ENCODE data around the gene OGFOD1. TPM values are rescaled to one million over a fixed set of nuclear protein-coding genes. Genes with fewer than 3 reads are reported as not detected.

OGFOD1 gene
- total RNA-seq, 1 donor from 2014 or later, result 107 TPM

- Mint-ChIP-seq H3K4me1 (ENCODE audit: low read depth, unreplicated experiment) (peaks cover 14% of the 10 kb centered on the region), H3K4me3 (ENCODE audit: unreplicated experiment) (peak overlapping the region; percentile 1), H3K36me3 (ENCODE audit: low read depth, unreplicated experiment) (peaks cover 1% of the 10 kb centered on the region), H3K9me3 (ENCODE audit: unreplicated experiment) (no peaks in the 10 kb centered on the region), H3K27ac (ENCODE audit: unreplicated experiment) (no peak overlapping the region), H3K27me3 (ENCODE audit: low read depth, unreplicated experiment) (no peaks in the 10 kb centered on the region)
- Histone ChIP-seq H3K4me1 (ENCODE audit: insufficient read depth, low read length) (peaks cover 8% of the 10 kb centered on the region), H3K36me3 (ENCODE audit: insufficient read depth, low read length) (no peaks in the 10 kb centered on the region), H3K9ac (ENCODE audit: low read length) (no peak overlapping the region), H3K27me3 (ENCODE audit: insufficient read depth, low read length) (no peaks in the 10 kb centered on the region), H3K79me2 (ENCODE audit: insufficient read depth, low read length) (peaks cover 80% of the 10 kb centered on the region), H2AFZ (ENCODE audit: low read depth, low read length) (no peak overlapping the region), H4K20me1 (ENCODE audit: insufficient read depth, low read length) (peaks cover 59% of the 10 kb centered on the region), H3K4me3 (ENCODE audit: insufficient read depth, low read depth, low read length) (no peak overlapping the region), H3K9me3 (ENCODE audit: insufficient read depth, low read depth, low read length) (no peaks in the 10 kb centered on the region), H3K4me2 (ENCODE audit: low read length) (no peak overlapping the region), H3K27ac (ENCODE audit: low read depth, low read length) (no peak overlapping the region)
- DNase-seq (ENCODE audit: low read depth), result no peak
- TF ChIP-seq EZH2 (IDR thresholded peaks at IDR 0.05; ENCODE audit: insufficient read depth, low read length) (no peak), CTCF (IDR thresholded peaks at IDR 0.05; ENCODE audit: insufficient read depth, low read depth, low read length) (no peak)
- no peak for FAIRE-seq
Observed at GRCh38 chr16:56421313-56421712, 30.0 kb upstream of the OGFOD1 start.

GRCh38 chr16:56421976-56422669 lies 29.2 kb upstream of the OGFOD1 start:
- TF ChIP-seq CTCF (IDR thresholded peaks at IDR 0.05; ENCODE audit: insufficient read depth, low read depth, low read length) (no peak), EZH2 (IDR thresholded peaks at IDR 0.05; ENCODE audit: insufficient read depth, low read length) (no peak)
- H3K79me2 ChIP-seq (ENCODE audit: insufficient read depth, low read length), result peaks cover 72% of the 10 kb centered on the region
- Mint-ChIP-seq H3K4me1 (ENCODE audit: low read depth, unreplicated experiment) (peaks cover 14% of the 10 kb centered on the region), H3K9me3 (ENCODE audit: unreplicated experiment) (no peaks in the 10 kb centered on the region), H3K36me3 (ENCODE audit: low read depth, unreplicated experiment) (peaks cover 1% of the 10 kb centered on the region), H3K27me3 (ENCODE audit: low read depth, unreplicated experiment) (no peaks in the 10 kb centered on the region), H3K27ac (ENCODE audit: unreplicated experiment) (no peak overlapping the region), H3K4me3 (ENCODE audit: unreplicated experiment) (peak overlapping the region; percentile 7)
- H3K27ac ChIP-seq (ENCODE audit: low read depth, low read length), result no peak overlapping the region
- no peaks in the 10 kb centered on the region for H3K27me3 ChIP-seq (ENCODE audit: insufficient read depth, low read length)
- no peak overlapping the region for H2AFZ ChIP-seq (ENCODE audit: low read depth, low read length)
- peaks cover 8% of the 10 kb centered on the region for H3K4me1 ChIP-seq (ENCODE audit: insufficient read depth, low read length)
- H3K4me2 ChIP-seq (ENCODE audit: low read length), result no peak overlapping the region
- no peak for DNase-seq (ENCODE audit: low read depth)
- no peaks in the 10 kb centered on the region for H3K9me3 ChIP-seq (ENCODE audit: insufficient read depth, low read depth, low read length)
- H3K9ac ChIP-seq (ENCODE audit: low read length), result no peak overlapping the region
- no peak overlapping the region for H3K4me3 ChIP-seq (ENCODE audit: insufficient read depth, low read depth, low read length)
- peaks cover 57% of the 10 kb centered on the region for H4K20me1 ChIP-seq (ENCODE audit: insufficient read depth, low read length)
- H3K36me3 ChIP-seq (ENCODE audit: insufficient read depth, low read length), result no peaks in the 10 kb centered on the region
- no peak for FAIRE-seq

- no peak overlapping the region for H3K4me3 ChIP-seq (ENCODE audit: insufficient read depth, low read depth, low read length)
- no peak for FAIRE-seq
- no peaks in the 10 kb centered on the region for H3K27me3 Mint-ChIP-seq (ENCODE audit: low read depth, unreplicated experiment)
Observed at GRCh38 chr16:56422896-56423441, 28.4 kb upstream of the OGFOD1 start.

More at GRCh38 chr16:56422896-56423441, 28.4 kb upstream of the OGFOD1 start:
- Histone ChIP-seq H3K4me1 (ENCODE audit: insufficient read depth, low read length) (peaks cover 8% of the 10 kb centered on the region), H2AFZ (ENCODE audit: low read depth, low read length) (no peak overlapping the region), H3K36me3 (ENCODE audit: insufficient read depth, low read length) (no peaks in the 10 kb centered on the region), H3K79me2 (ENCODE audit: insufficient read depth, low read length) (peaks cover 64% of the 10 kb centered on the region), H3K27me3 (ENCODE audit: insufficient read depth, low read length) (no peaks in the 10 kb centered on the region), H4K20me1 (ENCODE audit: insufficient read depth, low read length) (peaks cover 49% of the 10 kb centered on the region), H3K27ac (ENCODE audit: low read depth, low read length) (no peak overlapping the region), H3K4me2 (ENCODE audit: low read length) (peak overlapping the region; percentile 35), H3K9ac (ENCODE audit: low read length) (no peak overlapping the region), H3K9me3 (ENCODE audit: insufficient read depth, low read depth, low read length) (no peaks in the 10 kb centered on the region)
- peaks cover 14% of the 10 kb centered on the region for H3K4me1 Mint-ChIP-seq (ENCODE audit: low read depth, unreplicated experiment)
- H3K27ac Mint-ChIP-seq (ENCODE audit: unreplicated experiment), result no peak overlapping the region
- TF ChIP-seq EZH2 (IDR thresholded peaks at IDR 0.05; ENCODE audit: insufficient read depth, low read length) (no peak), CTCF (IDR thresholded peaks at IDR 0.05; ENCODE audit: insufficient read depth, low read depth, low read length) (no peak)
- DNase-seq (ENCODE audit: low read depth), result no peak
- peak overlapping the region; percentile 9 for H3K4me3 Mint-ChIP-seq (ENCODE audit: unreplicated experiment)
- peaks cover 1% of the 10 kb centered on the region for H3K36me3 Mint-ChIP-seq (ENCODE audit: low read depth, unreplicated experiment)
- H3K9me3 Mint-ChIP-seq (ENCODE audit: unreplicated experiment), result no peaks in the 10 kb centered on the region

All from astrocyte (in vitro differentiated cells and primary cell).